K562 treated with DMSO at 1 percent for 4 hours (cell line): ENCODE measurements around the gene UBXN4. TPM values are rescaled to one million over a fixed set of nuclear protein-coding genes. Genes with fewer than 3 reads are reported as not detected.

ENCODE experiments used
- total RNA-seq: library from RNA; unstranded; fragments of 300-600 nt; gene quantifications from 2 replicates; pipeline ENCODE4 v1.2.3, GENCODE V29; 2022; ENCODE audit not compliant: insufficient read depth

Gene UBXN4
- 34.0 and 40.6 TPM in 2 replicates for total RNA-seq

GRCh38 chr2:135741395-135742324, at the start of gene UBXN4:
TSS of gene UBXN4 (plus strand) at chr2:135741855. CDS start at chr2:135741930, 75 bp downstream.

Other genes starting within 250 kb of the UBXN4 start
- 2.0 and 2.8 TPM in 2 replicates for gene ZRANB3, start 210.6 kb upstream of the UBXN4 start, total RNA-seq
- 32.0 and 36.0 TPM in 2 replicates for gene R3HDM1, start 210.4 kb upstream of the UBXN4 start, total RNA-seq
- gene LCT, start 95.3 kb downstream of the UBXN4 start, total RNA-seq, result 0.11 and 0.47 TPM in 2 replicates
- gene MCM6, start 134.6 kb downstream of the UBXN4 start, total RNA-seq, result 73.7 and 74.0 TPM in 2 replicates
- gene DARS1, start 243.8 kb downstream of the UBXN4 start, total RNA-seq, result 49.4 and 49.8 TPM in 2 replicates